Stomach (tissue), 9 donors: ENCODE measurements around the gene ACSS2. TPM values are rescaled to one million over a fixed set of nuclear protein-coding genes. Genes with fewer than 3 reads are reported as not detected.

ENCODE experiments used
- DNase-seq, 2 donors: peaks; one replicate each; pipeline versions ENCODE4 v3.0.0 to v3.0.0-alpha.2; 2013 to 2019
- H3K27ac ChIP-seq, 5 donors: fragments of 200-600 bp in 4 of 5; sonication (generic) in 4 of 5; one replicate each; pipeline ENCODE4 v1.5.1; 2013 to 2019; ENCODE audit warnings: mild to moderate bottlenecking in 1 of 5, moderate library complexity in 1 of 5
- H3K27me3 ChIP-seq, 3 donors: fragments of 200-600 bp; sonication (generic); one replicate each; pipeline ENCODE4 v1.5.1; 2017 to 2019; ENCODE audit warnings: mixed run types in 1 of 3
- H3K36me3 ChIP-seq, 4 donors: fragments of 200-600 bp; sonication (generic); 1 replicate in 3 of 4; 2 replicates in 1 of 4; pipeline ENCODE4 v1.5.1; 2016 to 2019
- H3K4me1 ChIP-seq, 4 donors: fragments of 200-600 bp; sonication (generic); one replicate each; pipeline ENCODE4 v1.5.1; 2016 to 2019
- H3K4me3 ChIP-seq, 4 donors: fragments of 200-600 bp; sonication (generic) in 3 of 4; one replicate each; pipeline ENCODE4 v1.5.1; 2016 to 2019; ENCODE audit warnings: mild to moderate bottlenecking in 1 of 4
- H3K9me3 ChIP-seq, 4 donors: fragments of 200-600 bp; sonication (generic); one replicate each; pipeline ENCODE4 v1.5.1; 2016 to 2019
- CTCF ChIP-seq, 7 experiments: fragments of 450-650 bp in 4 of 7; fragments of 200-600 bp in 3 of 7; sonication (generic) in 3 of 7; IDR thresholded peaks; one replicate each; pipeline ENCODE4 v1.5.1; 2016 to 2019; ENCODE audit warnings: antibody characterized with exemption in 7 of 7, control low read depth in 2 of 7, mild to moderate bottlenecking in 1 of 7
- EP300 ChIP-seq: sonication (generic); formaldehyde crosslinking; IDR thresholded peaks from one replicate; pipeline ENCODE4 v1.6.1; 2017; ENCODE audit warnings: antibody characterized with exemption
- POLR2A ChIP-seq, 4 donors: fragments of 450-650 bp; IDR thresholded peaks; one replicate each; pipeline ENCODE4 v1.6.1; 2016; ENCODE audit warnings: antibody characterized with exemption in 4 of 4, control low read depth in 2 of 4, mild to moderate bottlenecking in 1 of 4, moderate library complexity in 1 of 4
- POLR2AphosphoS5 ChIP-seq, 3 donors: sonication (generic); formaldehyde crosslinking; IDR thresholded peaks; one replicate each; pipeline ENCODE4 v1.6.1; 2016; ENCODE audit warnings: antibody characterized with exemption in 3 of 3
- WGBS, 5 donors: extraction: QIAGEN DNeasy Blood & Tissue Kit in 3 of 5; methylation state at CpG; one replicate each; pipeline versions ENCODE4 v1.1.5 to v1.1.7; 2013 to 2018; 5-methylcytosine and 5-hydroxymethylcytosine counted together
- intact Hi-C: fragments of 100-400 bp; cut with DNase I; formaldehyde crosslinking; loops from one replicate; pipeline ENCODE4 v1.15.1; 2023; ENCODE audit warnings: low total_unique reads
- polyA plus RNA-seq, 3 donors: library from polyadenylated mRNA; stranded (reverse); fragments of 200-250 nt; gene quantifications; one replicate each; pipeline ENCODE4 v1.2.3, GENCODE V29; 2013
- total RNA-seq, 5 donors: library from RNA; depleted of rRNA; stranded (reverse); fragments of >200 nt; gene quantifications; one replicate each; pipeline versions ENCODE4 v1.1.0 to v1.2.3, GENCODE V29; 2014 to 2016
- donor health status: healthy with polysubstance abuse.
- donor health status: Bipolar disorder and iron deficiency.
- donor health status: healthy.

Gene ACSS2
- total and polyA plus RNA-seq, 8 donors = 59.0 to 1,709 (median 139) TPM

DNA sequence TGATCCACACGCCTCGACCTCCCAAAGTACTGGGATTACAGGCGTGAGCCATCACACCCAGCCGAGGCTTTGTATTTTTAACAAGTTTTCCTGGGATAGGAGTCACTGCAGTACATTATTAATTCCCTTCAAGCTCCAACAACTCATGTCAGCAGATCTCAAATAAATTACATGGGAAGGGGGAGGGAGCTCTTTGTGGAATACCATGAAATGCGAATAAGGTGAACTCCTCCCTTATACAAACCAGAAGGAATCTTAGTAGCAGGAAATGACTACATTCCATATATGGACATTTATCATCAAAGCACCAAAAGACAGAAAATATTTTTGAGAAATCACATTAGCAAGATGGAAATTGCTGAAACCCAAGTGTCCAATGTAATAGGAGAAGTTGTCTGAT, 76.3 kb downstream of the ACSS2 start:
- no peak for DNase-seq
- no peaks in the 10 kb centered on the region for H3K9me3 ChIP-seq
- 77 to 90% (median 84%) methylated on average over 5 of the region's 5 CpGs for WGBS, 5 donors
- H3K27me3 ChIP-seq = no peaks in the 10 kb centered on the region
- H3K36me3 ChIP-seq = peaks cover 0 to 23% (median 11%) of the 10 kb centered on the region in 4 donors
- no peak overlapping the region for H3K4me3 ChIP-seq
- intact Hi-C loops = no loop called here
- no peak overlapping the region for H3K27ac ChIP-seq
- H3K4me1 ChIP-seq = peaks cover 9 to 55% (median 33%) of the 10 kb centered on the region in 4 donors
- TF ChIP-seq POLR2A (IDR thresholded peaks at IDR 0.05) = no peak
- TF ChIP-seq EP300 = no peak
- no peak for TF ChIP-seq POLR2AphosphoS5 (IDR thresholded peaks at IDR 0.05)
- no peak for TF ChIP-seq CTCF (IDR thresholded peaks at IDR 0.05)

DNA sequence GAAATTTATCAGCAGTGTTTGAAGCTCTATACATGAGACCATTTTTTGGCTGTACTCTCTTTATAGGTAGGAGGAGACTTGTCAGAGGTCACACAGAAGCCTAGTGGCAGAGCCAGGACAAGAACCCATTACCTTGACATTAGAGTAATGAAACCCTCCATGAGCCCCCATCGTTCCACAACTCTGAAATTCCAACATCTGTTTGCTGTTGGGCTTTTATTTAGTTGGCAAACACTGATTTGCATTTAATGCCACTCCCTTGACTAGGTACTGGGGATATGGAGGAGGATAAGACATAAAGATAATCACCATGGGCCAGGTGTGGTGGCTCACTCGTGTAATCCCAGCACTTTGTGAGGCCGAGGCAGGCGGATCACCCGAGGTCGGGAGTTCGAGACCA, 77.5 kb downstream of the ACSS2 start:
- DNase-seq = no peak
- Histone ChIP-seq H3K4me1 (peaks cover 9 to 44% (median 28%) of the 10 kb centered on the region in 4 donors), H3K36me3 (peaks cover 0 to 23% (median 11%) of the 10 kb centered on the region in 4 donors), H3K27ac (no peak overlapping the region), H3K4me3 (no peak overlapping the region), H3K27me3 (no peaks in the 10 kb centered on the region), H3K9me3 (no peaks in the 10 kb centered on the region)
- WGBS, 5 donors = 78 to 85% (median 80%) methylated on average over 7 of the region's 7 CpGs
- TF ChIP-seq POLR2A (IDR thresholded peaks at IDR 0.05) = no peak
- no peak for TF ChIP-seq CTCF (IDR thresholded peaks at IDR 0.05)
- no peak for TF ChIP-seq EP300
- no peak for TF ChIP-seq POLR2AphosphoS5 (IDR thresholded peaks at IDR 0.05)
- intact Hi-C loops = no loop called here

DNA sequence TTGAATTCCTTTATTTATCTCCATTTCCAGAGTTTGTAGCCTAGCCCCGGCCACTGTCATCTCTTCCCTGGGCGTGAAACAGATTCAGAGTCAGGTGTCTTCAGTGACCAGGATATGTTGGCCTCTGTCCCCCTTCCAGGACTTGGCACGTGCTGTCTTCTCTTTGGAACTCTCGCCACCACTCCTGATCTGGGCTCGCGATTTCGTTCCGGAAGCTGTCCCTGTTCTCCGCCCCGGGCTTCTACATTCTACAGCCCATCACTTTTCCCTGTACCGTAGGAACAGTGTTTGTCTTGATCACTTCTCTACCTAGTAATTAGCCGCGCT, 78.5 kb downstream of the ACSS2 start:
- TF ChIP-seq EP300 (no peak), POLR2AphosphoS5 (IDR thresholded peaks at IDR 0.05) (no peak), CTCF (IDR thresholded peaks at IDR 0.05) (no peak), POLR2A (IDR thresholded peaks at IDR 0.05) (no peak)
- Histone ChIP-seq H3K9me3 (no peaks in the 10 kb centered on the region), H3K27me3 (no peaks in the 10 kb centered on the region), H3K36me3 (peaks cover 0 to 19% (median 11%) of the 10 kb centered on the region in 4 donors), H3K4me1 (peaks cover 9 to 36% (median 24%) of the 10 kb centered on the region in 4 donors), H3K27ac (peak overlapping the region; percentile 14 to 94 (median 92)), H3K4me3 (peak overlapping the region; percentile 58 to 65 (median 62))
- intact Hi-C loops = loop anchor here (5.0 kb wide), 1 partner anchor 83 kb away; the partner anchor contains the start of gene GGT7
- DNase-seq = peak; percentile 28 to 55
- 6 to 10% (median 8%) methylated on average over 13 of the region's 13 CpGs for WGBS, 5 donors

- peak; percentile 99 to 100 for DNase-seq
- peak within 1 kb of the TSS; percentile 88 to 94 (median 92) for H3K27ac ChIP-seq
- H3K27me3 ChIP-seq = no peaks in the 10 kb centered on the region
- no peaks in the 10 kb centered on the region for H3K9me3 ChIP-seq
- intact Hi-C loops = loop anchor here (5.0 kb wide), 1 partner anchor 83 kb away; the partner anchor contains the start of gene GGT7
- TF ChIP-seq POLR2AphosphoS5 (IDR thresholded peaks at IDR 0.05) = peak; percentile 89 to 98 (median 92)
- peak in 5 of 7 experiments; percentile 33 to 97 (median 72) for TF ChIP-seq CTCF (IDR thresholded peaks at IDR 0.05)
- peak in 2 of 4 donors; percentile 33 to 47 for TF ChIP-seq POLR2A (IDR thresholded peaks at IDR 0.05)
- no peak for TF ChIP-seq EP300
- 0% methylated on average over 42 to 62 of the region's 62 CpGs for WGBS, 5 donors
- peaks cover 9 to 32% (median 24%) of the 10 kb centered on the region in 4 donors for H3K4me1 ChIP-seq
- H3K36me3 ChIP-seq = peaks cover 0 to 13% (median 8%) of the 10 kb centered on the region in 4 donors
- peak within 1 kb of the TSS; percentile 58 to 65 (median 62) for H3K4me3 ChIP-seq
These were observed 79.0 kb downstream of the ACSS2 start, which contains the start of the genes GSS and MYH7B for GRCh38 chr20:34955231-34956040. GSS (minus strand) TSS chr20:34955806; CDS start chr20:34951852, 3,954 bp downstream. MYH7B (plus strand) TSS chr20:34955868; CDS start chr20:34978006, 22,138 bp downstream.
